ENCODE results near the gene ZNF71. TPM values are rescaled to one million over a fixed set of nuclear protein-coding genes. Genes with fewer than 3 reads are reported as not detected.

The ZNF71 gene
- total RNA-seq: 4.4 and 6.1 TPM in 2 replicates

DNA sequence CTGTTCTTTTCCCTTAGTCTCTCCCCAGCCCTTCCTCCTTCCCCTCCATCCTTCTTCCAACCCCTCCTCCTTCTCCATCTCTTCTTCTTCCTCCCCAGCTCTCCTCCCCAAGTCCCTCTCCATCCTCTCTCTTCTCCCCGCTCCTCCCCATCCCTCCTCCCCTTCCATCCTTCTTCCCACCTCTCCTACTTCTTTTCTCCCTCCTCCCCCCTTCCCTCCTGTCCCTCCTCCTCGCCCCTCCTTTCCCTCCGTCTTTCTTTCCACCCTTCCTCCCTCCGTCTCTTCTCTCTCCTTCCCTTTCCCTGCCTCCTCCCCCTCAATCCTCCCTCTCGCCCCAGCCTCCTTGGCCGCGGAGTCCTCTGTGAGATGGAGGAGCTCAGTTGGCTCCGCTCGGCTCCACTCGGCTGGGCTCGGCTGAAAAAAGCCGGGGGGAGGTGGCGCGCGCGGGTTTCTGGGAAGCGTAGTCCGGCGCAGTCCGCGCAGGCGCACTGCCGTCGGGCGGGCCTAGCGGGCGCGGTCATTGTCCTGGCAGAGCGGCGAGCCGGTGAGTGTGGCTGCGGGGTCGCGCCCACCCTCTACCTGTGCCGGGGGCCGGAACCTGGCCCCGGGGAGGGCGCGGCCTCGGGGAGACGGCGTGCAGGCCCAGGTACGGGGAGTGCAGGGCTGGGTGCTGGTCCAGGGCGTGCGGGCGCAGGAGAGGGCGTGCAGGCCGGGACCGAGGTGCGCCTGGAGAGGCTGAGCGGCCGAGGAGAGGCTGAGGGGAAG, at the start of gene ZNF71:
Gene ZNF71 (plus strand): TSS at position 520 of the 765 bp plus-strand sequence. CDS start 6,257 bp downstream, outside the sequence.

DNA sequence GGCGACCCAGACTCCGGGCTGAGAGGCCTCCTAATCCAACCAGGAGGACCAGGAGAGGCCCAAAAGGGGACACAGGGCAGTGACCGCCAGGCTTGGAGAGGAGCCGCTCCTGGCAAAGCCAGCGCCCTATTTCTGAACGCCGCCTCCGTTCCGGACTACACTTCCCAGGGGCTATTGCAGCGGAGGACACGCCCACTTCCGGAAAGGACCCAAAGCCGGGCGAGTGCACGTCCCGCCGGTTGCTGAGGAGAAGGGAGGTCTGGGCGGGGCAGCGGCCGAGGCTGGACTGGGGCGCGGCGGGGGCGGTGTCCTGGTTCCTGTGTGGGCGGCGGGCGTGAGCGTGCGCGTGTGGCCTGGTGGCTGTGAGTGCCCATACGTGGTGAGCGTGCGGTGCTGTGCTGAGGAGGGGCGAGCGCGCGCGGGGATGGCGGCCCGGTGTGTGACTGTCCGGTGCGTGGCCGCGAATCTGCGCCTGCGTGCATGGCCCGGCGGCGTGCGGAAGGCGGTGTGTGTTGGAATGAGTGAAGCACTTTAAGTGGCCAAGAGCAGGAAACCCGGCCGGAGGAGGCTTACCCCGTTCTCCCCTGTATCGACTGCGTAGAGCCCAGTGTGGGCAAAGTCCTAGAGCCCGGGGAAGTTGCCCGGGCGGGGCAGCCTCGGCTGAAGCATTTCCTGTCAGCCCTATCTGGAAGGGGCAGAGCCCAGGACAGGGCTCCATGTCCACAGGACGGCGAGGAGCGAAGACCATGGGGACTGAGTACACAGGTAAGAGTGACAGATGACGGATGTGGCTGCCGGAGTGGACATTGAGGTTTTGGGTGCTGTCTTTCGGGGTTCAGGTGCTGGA, 27.6 kb upstream of the ZNF71 start, which contains the start of gene ZNF470:
Gene ZNF470 (plus strand): TSS at position 195 of the 847 bp plus-strand sequence. CDS start 2,844 bp downstream, outside the sequence.

DNA sequence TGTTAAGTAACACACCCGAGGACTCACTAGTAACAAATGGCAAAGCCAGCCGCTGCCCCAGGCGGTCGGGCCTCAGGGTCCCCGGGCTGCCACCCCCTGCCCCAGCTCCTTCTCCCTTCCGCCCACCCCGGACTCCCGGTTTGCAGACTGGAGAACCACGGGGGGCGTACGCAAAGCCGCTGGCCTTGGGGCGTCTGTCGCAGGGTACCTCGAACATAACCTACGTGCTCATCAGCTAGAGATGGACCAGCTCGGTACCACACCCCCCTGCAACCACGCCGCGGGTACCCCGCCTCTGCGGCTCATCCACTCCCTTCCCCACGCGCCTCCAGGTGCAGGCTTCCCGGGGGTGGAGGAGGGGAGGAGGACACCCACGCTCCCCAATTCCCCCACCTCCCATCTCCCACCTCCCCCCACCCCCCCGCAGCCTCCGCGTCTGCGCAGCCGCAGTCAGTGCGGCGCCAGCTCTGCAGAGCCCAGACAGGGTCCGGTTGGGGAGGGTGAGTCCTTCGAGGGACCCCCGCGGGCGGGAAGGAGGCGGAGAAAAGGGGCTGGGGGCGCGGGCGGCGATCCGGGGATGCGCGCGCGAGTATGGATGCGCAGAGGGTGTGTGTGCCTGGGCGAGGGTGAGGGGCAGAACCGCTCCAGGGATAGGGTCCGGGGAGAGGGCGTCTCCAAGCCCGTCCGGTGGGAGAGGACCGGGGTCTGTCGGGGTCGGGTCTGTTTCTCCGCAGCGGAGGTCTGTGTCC, 47.8 kb downstream of the ZNF71 start, which contains the start of gene SMIM17:
Gene SMIM17 (plus strand): TSS at position 449 of the 749 bp plus-strand sequence. CDS start 2,509 bp downstream, outside the sequence.

DNA sequence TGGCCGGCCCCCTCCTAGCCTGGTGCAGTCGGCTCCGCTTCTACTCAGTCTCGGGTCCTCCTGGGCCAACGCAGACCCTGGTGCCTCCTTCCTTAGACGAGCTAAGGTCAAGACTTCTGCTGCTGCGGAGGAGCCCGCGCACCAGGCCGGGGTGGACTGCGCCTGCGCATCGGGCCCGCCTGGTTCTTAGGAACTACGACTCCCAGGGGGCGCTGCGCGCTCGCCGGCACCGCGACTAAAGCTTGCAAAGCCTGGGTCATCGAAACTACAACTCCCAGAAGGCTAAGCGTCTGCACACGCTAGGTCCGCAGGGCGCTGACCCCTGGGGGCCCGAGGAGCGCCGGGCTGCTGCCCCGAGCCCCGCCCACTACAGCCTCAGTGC, 76.5 kb downstream of the ZNF71 start, which contains the start of gene ZNF835:
Gene ZNF835 (minus strand): TSS at position 145 of the 382 bp plus-strand sequence. CDS start 6,559 bp downstream, outside the sequence.

Other genes with a start within 250 kb of the ZNF71 start
- 2.0 and 2.8 TPM in 2 replicates for gene ZNF582, start 201.8 kb upstream of the ZNF71 start, total RNA-seq
- gene ZNF583, start 191.0 kb upstream of the ZNF71 start, total RNA-seq: 4.0 and 9.2 TPM in 2 replicates
- gene ZNF667, start 118.0 kb upstream of the ZNF71 start, total RNA-seq: 3.6 and 6.3 TPM in 2 replicates
- 3.3 and 4.7 TPM in 2 replicates for gene ZNF471, start 87.4 kb upstream of the ZNF71 start, total RNA-seq
- 5.5 and 6.6 TPM in 2 replicates for gene ZFP28, start 56.4 kb upstream of the ZNF71 start, total RNA-seq
- gene ZNF470, start 27.8 kb upstream of the ZNF71 start, total RNA-seq: 5.7 and 7.9 TPM in 2 replicates
- gene SMIM17, start 47.9 kb downstream of the ZNF71 start, total RNA-seq: 0.09 and 0.14 TPM in 2 replicates
- gene ZNF835, start 76.5 kb downstream of the ZNF71 start, total RNA-seq: 0.18 and 0.28 TPM in 2 replicates
- 0.55 and 0.85 TPM in 2 replicates for gene PEG3, start 245.4 kb downstream of the ZNF71 start, total RNA-seq
- gene ZIM2, start 245.4 kb downstream of the ZNF71 start, total RNA-seq: not detected in 2 replicates